Embryonic facial prominence (tissue), 1 donor: ENCODE data around the gene MX1.

Experiments
- DNase-seq: peaks from one replicate; pipeline ENCODE4 v3.0.0-alpha.2; 2016; ENCODE audit errors: extremely low spot score

Gene MX1, protein sequence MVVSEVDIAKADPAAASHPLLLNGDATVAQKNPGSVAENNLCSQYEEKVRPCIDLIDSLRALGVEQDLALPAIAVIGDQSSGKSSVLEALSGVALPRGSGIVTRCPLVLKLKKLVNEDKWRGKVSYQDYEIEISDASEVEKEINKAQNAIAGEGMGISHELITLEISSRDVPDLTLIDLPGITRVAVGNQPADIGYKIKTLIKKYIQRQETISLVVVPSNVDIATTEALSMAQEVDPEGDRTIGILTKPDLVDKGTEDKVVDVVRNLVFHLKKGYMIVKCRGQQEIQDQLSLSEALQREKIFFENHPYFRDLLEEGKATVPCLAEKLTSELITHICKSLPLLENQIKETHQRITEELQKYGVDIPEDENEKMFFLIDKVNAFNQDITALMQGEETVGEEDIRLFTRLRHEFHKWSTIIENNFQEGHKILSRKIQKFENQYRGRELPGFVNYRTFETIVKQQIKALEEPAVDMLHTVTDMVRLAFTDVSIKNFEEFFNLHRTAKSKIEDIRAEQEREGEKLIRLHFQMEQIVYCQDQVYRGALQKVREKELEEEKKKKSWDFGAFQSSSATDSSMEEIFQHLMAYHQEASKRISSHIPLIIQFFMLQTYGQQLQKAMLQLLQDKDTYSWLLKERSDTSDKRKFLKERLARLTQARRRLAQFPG

DNA sequence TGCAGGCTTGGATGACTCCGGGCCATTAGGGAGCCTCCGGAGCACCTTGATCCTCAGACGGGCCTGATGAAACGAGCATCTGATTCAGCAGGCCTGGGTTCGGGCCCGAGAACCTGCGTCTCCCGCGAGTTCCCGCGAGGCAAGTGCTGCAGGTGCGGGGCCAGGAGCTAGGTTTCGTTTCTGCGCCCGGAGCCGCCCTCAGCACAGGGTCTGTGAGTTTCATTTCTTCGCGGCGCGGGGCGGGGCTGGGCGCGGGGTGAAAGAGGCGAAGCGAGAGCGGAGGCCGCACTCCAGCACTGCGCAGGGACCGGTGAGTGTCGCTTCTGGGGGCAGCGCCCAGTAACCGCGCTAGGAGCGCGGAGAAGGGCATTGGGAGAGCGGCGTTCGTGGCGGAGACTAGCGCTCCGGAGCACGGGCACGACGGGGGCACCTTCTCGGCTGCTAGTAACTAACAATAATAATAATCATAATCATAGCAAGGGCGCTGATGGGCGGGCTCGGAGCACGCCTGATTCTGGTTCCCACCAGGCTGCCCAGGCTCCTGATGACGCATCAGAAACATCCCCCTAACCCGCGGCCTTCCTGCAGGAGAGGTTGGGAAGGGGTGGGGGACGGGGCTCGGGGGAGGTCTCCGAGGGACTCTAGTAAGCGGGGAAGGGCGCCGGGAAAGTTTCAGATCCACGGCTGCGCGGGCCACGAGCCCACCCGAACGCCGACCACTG, at the start of gene MX1:
Gene MX1, plus strand, starts transcription at position 286 of the 722 bp plus-strand sequence. CDS start 5,832 bp downstream, outside the sequence.
- DNase-seq: no peak

DNA sequence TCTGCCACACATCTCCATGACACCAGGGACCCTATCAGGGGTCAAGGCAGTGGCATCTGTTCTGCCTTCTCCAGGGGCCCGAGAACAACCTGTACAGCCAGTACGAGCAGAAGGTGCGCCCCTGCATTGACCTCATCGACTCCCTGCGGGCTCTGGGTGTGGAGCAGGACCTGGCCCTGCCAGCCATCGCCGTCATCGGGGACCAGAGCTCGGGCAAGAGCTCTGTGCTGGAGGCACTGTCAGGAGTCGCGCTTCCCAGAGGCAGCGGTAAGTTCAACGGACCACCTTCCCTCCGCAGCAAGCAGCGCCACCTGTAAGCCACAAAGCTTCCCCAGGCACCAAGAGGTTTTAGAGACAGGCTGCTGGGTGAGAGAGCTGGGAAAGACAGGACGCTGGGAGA, 48.3 kb upstream of the MX1 start:
- no peak for DNase-seq

DNA sequence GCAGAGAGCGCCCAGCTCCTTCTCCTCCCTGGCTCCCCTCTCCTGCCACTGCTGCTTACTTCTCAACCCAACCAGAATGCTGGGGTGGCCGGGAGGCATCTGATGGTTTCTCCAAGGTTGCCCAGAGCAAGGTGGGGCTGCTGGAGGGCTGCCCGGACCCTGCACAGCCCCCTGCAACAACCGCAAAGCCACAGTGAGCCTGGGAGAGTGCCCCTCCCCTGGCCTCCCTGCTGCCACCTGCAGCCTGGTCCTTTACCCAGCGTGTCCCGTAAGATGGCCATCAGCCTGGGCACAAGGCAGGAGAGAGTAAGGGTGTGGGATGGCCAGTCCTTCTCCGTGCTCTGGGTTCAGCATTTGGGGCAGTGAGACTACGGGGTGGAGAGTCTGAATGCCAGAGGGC, 47.2 kb upstream of the MX1 start:
- no peak for DNase-seq

DNA sequence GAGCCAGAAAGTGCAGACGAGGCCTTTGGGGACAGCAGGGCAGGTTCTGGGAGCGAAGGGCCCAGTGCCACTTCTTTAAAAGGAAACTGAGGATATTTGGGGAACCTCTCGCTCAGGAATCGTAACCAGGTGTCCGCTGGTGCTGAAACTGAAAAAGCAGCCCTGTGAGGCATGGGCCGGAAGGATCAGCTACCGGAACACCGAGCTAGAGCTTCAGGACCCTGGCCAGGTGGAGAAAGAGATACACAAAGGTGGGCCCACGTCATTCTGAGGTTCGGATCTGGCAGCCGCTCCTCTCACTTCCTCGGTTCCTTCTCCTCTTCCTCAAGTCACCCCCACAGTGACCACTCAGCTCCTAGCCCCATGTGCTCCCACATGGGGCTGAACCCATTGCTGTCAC, 46.1 kb upstream of the MX1 start:
- DNase-seq: no peak

DNA sequence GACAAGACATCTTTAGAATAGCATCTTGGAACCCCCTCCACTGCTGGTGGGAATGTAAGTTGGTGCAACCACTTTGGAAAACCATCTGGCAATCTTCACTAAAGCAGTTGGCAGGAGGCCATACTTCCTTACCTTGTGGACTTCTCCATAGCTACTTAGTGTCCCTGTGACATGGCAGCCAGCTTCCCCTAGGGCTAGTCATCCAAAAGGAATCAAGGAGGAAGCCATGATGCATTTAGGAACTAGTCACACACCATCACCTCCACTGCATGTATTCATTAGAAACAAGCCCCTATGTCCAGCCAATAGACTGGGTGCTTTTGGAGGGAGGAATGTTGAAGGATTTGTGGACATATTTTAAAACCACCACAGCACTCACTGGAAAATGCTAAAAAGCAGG, 44.3 kb upstream of the MX1 start:
- DNase-seq: no peak

DNA sequence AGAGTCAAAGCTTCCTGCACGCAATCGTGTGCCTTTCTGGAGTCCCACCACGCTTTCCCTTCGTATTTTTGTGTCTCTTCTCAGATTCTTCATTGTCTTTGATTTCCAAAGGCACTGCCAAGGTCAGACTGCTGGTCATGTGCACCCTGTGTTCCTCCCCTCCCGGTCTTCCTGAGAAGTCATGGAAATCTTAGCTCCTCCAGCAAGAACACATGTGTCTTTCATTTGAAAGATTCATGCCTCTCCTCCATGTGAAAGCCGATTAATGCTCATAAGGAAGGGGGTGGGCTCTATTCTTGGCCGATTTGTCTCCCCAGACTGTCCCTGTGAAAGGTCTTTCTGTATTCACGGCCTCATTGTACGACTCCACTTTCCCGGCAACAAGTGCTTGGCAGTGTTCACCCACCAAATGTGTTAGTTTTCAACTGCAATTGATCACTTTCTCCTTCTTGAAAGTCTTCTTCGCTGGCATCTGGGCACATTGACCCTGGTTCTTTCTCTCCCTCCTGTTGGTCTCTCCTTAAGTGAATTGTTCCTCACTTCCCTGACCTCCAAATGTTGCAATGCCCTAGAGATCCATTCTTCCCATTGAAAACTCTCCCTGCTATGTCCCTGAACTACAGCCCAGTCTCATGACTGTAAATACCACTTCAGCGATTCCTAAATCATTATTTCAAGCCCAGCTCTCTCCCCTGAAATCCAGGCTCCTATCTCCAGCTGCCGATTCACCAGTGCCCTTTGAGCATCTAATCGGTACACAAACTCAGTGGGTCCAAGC, 38.8 kb upstream of the MX1 start:
- no peak for DNase-seq

DNA sequence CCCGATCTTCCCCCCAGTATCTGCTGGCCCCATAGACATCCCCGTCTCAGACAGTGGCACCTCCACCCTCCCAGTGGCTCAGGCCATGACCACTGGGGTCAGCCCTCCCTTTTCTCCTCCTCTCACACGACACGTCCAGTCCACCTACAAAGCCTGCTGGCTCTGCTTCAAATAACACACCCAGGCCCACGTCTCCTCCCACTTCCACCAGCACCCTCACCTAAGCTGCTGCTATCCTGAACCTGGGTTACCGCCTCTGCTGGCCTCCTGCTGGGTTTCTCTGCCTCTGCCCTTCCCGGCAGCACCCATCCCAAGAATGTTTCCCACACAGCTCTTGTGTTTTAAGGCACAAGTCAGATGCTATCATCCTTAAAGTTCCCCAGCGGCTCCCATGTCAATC, 38.2 kb upstream of the MX1 start:
- no peak for DNase-seq

DNA sequence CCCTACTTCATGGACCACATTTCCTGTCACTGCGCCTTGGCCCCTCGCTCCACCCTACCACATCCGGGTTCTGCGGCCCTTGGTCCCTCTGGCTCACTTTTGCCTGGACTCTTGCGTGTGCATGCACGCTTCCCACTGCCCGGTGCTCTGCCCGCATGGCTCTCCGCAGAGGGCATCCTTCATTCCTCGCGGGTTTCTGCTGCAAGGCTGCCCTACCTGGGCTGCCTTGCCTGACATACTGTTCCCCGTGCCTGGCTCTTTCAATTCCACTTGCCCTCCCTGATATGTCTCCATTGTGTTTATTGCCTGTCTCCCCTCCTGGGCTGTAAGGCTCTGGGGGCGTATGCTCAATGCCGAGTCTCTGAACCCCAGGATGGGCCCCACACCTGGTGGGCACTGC, 37.8 kb upstream of the MX1 start:
- DNase-seq: no peak

DNA sequence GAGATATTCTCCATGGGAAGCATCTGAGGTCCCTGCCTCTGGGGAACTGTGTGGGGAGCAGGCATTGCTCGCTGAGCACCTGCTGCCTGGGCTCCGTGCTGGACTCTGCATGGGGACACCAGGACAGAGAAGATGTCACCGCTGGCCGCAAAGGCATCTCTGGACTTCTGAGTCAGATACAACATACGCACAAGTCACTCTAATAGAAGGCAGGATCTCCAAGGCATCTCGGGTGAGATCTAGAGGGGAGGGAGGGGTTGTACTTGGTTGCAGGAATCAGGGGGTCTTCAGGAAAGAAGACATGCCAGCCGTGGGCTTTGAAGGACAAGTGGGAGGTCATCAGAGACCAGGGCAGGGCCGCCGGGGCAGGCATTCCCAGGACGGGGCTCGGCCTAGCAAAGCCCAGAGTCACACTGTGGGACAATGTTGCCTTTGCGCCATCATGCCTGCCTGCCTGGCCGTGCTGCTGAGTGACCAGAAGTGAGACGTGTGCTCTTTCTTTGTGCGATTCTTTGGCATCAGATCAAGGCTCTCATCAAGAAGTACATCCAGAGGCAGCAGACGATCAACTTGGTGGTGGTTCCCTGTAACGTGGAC, 35.9 kb upstream of the MX1 start:
- no peak for DNase-seq

DNA sequence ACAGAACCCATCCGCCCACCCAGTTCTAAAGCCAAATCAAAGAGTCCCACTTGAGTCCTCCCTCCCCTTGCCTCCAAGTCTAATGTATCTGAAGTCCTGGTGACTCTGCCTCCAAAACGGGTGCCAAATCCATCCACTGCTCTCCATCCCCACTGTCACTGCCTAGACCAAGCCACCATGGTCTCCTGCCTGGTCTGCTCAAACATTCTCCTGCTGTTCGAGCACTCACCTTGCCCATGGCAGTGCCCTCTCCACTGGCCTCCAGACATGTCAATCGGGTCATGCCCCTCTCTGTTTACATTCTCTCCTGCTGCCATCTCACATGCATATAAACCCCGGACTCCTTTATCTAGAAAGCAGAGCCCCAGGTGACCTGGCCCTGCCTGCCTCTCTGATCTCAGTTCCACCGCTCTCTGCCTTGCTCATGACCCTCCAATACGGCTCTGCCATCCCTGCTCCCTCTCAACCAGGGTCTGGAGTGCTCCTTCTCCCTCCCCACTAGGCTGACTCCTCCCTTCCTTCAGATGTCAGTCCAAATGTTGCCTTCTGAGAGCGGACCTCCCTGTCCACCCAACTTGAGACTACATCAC, 32.1 kb upstream of the MX1 start:
- no peak for DNase-seq

DNA sequence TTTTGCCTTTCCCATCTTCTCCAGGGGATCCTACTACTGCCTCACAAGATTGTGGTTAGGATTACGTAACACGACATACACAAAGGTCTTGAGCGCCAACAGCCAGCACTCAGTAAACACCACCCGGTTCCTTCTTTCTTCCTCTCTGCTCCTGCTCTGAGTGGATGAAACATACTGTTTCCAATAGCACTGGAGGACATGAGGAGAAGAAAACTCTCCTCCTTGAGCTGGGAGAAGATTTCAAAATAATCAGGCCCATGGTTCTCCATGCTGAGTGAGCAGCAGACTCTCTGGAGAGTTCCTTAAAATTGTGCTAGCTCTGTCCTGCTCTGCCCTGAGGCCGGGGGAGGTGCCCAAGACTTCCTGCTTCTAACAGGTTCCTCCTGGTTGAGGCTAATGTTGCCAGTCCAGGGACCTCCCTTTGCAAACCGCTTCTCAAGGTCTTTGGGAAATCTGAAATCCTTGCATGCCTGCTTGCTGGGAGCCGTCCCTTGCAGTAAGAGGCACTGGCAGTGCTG, 29.4 kb upstream of the MX1 start:
- no peak for DNase-seq

DNA sequence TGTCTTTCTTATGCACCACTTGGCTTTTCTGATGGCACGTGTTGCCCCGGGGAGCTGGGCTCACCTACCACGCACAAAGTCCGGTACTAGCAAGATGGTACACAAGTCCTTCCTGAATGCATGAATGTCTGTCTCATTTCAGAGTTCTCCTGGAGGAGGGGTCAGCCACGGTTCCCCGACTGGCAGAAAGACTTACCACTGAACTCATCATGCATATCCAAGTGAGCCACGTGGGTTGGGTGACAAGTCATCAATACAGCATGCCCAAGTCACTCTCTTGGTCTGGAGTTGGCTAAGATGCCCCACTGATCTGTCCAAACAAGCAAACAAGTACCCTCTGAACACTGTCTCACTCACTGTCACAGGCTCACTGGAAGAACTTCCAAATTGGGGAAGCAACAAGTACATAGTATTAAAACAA, 28.6 kb upstream of the MX1 start:
- DNase-seq: no peak

DNA sequence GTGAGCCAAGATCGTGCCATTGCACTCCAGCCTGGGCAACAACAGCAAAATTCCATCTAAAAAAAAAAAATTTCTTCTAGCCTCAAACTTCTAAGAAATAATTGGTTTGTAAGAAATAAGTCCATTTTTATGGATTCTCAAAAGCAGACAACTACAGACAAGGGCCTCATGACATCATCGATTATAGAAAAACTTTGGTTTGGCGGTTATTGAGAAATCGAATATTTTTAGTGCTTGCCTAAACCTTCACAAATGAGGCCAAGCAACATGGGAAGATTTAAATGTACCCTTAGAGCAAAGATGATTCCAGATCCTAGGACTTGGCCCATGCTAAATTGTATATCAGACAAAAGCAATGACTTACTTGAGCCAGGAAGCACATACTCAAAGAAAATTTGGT, 27.8 kb upstream of the MX1 start:
- no peak for DNase-seq

DNA sequence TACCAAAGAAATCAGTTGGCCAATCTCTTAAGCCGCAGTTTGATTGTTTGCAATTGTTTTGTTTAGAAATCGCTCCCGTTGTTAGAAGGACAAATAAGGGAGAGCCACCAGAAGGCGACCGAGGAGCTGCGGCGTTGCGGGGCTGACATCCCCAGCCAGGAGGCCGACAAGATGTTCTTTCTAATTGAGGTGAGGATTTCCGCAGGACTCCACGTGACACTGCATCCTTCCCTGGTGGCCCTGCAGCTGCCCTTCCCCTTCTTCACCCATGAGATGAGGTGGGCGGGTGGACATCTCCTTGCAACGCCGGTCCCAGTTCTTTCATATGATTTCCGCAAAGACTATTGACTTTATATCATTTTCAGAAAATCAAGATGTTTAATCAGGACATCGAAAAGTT, 27.2 kb upstream of the MX1 start:
- DNase-seq: no peak

DNA sequence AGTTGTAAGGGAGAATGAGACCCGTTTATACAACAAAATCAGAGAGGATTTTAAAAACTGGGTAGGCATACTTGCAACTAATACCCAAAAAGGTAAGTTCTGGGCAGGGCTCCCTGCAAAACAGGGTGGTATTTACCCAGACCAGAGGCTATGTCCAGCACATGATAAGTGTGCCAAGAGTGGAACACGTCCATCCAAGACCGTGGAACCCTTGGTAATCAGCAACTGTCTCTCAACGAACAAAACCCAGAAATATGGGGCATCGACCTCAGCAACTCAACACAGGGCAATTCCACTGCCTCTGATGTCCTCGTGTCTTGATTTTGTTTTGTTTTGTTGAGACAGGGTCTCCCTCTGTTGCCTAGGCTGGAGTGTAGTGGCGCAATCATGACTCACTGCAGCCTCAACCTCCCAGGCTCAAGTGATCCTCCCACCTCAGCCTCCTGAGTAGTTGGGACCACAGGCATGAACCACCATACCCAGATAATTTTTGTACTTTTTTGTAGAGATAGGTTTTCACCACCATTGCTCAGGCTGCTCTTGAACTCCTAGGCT, 26.7 kb upstream of the MX1 start:
- no peak for DNase-seq

DNA sequence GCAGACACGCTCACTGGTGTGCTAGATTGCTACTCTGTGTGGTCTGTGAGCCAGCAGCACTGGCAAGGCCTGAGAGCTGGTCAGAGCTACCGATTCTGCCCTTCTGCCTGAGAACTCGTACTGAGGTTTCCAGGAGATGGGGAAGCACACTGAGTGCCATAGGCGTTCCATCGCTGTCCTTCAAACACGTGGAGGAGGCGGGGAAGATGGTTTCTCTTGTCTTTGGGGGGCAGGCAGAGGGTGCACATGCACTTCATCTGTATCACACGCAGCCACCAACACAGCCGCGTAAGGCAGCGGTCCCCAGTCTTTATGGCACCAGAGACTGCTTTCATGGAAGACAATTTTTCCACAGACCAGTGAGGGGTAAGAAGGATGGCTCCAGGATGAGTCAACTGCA, 23.8 kb upstream of the MX1 start:
- no peak for DNase-seq

DNA sequence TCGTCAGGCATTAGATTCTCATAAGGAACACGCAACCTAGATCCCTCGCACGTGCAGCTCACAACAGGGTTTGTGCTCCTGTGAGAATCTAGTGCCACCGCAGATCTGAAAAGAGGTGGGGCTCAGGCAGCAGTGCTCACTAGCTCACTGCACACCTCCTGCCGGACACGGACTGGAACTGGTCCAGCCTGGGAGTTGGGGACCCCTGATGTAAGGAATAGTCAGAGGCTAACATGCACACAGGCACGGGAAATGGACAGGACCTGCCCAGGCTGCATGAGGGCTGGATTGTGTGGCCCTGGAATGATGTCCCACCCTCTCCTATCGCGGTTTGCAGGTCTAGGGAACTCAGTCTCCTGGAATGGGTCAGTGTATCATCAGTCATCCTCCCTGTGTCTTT, 23.2 kb upstream of the MX1 start:
- DNase-seq: no peak

DNA sequence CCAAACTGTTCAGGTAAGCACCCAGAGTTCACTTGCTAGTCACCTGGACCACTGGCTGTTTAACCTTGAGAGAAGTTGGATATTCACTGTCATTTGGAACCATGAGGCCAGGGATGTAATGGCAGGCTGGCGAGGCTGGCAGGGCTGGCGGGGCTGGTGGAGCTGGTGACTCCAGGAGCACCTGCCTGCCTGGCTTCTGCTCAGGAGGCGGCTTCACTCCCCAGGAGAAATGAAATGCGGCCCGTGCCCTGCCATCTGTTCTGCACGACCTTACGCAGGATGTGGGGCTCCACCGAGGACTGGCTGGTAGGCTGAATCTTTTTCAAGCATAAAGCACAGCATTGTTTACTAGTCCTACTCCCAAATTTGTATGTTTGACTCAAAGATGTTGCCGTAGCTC, 22.7 kb upstream of the MX1 start:
- DNase-seq: no peak

DNA sequence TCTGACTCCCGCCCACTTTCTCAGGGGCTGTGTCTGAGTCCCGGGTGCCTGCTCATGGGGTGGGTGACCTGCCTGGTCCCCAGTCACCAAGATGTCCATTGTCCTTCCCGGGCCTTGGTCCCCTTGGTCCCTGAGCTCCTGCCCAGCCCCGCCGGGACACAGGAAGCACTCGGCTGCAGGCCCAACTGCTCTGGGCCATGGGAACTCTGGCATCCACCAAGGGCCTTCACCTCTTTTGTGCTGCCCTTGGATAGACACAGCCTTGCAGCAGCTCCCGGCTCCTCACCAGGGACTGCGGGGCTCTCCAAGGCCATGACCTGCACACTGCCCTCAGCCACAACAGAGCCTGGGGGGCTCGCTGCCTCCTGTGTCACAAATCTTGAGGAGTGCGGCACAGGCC, 22.1 kb upstream of the MX1 start:
- no peak for DNase-seq

DNA sequence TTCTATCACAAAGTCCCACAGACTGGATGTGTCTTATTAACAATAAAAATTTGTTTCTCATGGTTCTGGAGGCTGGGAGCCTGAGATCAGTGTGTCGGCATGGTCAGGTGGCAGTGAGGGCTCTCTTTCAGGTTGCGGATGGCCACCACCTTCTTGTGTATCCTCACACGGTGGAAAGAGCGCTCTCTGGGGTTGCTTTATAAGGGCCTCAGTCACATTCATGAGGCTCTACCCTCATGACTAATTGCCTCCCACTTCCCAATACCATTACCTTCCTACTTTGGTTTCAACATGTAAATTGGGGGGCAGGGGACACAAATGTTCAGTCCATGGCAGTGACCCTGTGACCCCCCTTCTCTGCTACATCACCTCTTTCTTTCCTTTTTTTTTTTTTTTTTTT, 20.7 kb upstream of the MX1 start:
- no peak for DNase-seq

DNA sequence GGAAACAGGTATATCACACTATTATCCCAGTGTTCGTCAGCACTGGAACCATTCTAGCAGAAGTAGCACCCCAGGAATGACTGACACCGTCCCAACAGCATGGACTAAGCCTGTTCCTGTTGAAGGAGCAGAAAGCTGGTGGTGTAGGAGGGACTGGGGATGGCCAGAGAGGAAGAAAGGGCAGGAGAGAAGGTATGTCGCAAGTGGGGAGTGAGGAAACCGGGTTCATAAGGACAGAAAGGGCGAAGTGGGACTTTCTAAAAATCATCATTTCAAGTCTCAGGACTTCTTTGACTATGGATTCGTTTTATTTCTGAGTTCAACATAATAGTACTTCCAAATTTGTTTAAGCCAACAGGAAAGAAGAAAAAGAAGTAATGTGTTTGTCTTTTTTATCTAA, 19.7 kb upstream of the MX1 start:
- DNase-seq: no peak
